Measurements from ENCODE around the gene HPCAL4.

DNA sequence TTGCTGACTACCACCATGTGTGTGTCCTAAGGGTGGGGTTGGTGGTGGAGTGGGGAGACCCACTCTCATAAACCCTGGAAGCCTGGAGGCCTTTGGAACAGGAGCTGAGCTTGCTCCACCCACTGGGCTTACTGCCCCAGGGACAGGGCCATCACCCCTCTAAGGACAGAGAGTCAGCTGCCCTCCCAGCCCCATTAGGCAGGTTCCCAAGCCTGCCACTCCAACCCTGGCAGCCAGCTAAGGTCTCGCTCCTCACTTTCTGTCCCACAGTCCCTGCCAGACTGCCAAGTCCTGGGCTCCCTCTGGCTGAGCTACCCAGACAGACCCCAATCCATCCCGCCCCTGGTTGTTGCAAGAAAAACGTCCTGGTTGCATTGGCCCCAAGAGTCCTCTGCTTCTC lies 23.1 kb downstream of the HPCAL4 start:
- no peak for TF ChIP-seq POLR2A (IDR thresholded peaks at IDR 0.05)
- no peak for TF ChIP-seq CTCF (IDR thresholded peaks at IDR 0.05)

All from suprapubic skin (tissue), 3 donors.